ENCODE data around the gene GRM8. TPM values are rescaled to one million over a fixed set of nuclear protein-coding genes. Genes with fewer than 3 reads are reported as not detected.

Gene GRM8
- 1.5 TPM in 2 replicates for polyA plus RNA-seq
- polyA minus RNA-seq, result 5.6 and 6.6 TPM in 2 replicates

DNA sequence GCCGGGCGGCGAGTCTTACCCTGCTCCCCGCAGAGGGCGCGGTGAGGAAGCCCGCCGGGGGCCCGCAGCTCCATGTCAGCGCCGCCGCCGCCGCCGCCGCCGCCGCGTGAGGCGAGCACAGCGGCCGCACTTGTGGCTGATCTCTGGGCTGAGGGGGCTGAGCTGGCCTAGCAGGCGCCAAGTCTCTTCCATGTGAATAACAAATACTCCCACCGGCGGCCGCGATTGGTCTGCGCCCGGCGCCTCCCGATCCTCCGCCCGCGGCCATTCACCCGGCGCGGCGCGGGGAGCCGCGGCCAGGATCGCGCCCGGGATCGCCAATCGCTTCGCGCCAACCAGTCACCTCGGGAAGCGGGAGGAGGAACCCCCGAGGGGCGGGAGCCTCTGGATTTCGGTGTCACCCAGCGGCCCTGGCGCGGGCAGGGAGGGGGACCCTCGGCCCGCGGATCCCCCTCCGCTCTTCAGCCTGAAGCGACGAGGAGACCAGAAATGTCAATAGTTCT, at the start of gene GRM8:
GRM8 (minus strand) TSS at position 164 of the 503 bp plus-strand sequence.
- Histone ChIP-seq H3K27me3 (ENCODE audit: insufficient read depth, low read depth, low read length) (peaks cover 42% of the 10 kb centered on the region), H3K36me3 (ENCODE audit: insufficient read depth, low read length) (no peaks in the 10 kb centered on the region), H3K4me2 (ENCODE audit: low read length) (peak within 1 kb of the TSS; percentile 100), H2AFZ (ENCODE audit: low read depth, low read length) (peak within 1 kb of the TSS; percentile 41), H3K9ac (ENCODE audit: low read length) (peak within 1 kb of the TSS; percentile 51), H3K4me3 (ENCODE audit: low read length) (peak within 1 kb of the TSS; percentile 89), H3K9me3 (ENCODE audit: low read length) (no peaks in the 10 kb centered on the region), H3K9me2 (ENCODE audit: insufficient read depth, low read length) (no peaks in the 10 kb centered on the region), H4K20me1 (ENCODE audit: insufficient read depth) (no peaks in the 10 kb centered on the region), H3K27ac (ENCODE audit: low read length) (no peak within 1 kb of the TSS), H3K79me2 (replicated peaks; ENCODE audit: insufficient read depth, low read length) (no peaks in the 10 kb centered on the region), H3F3A (ENCODE audit: insufficient read depth, low read length, poor library complexity, severe bottlenecking) (no peaks in the 10 kb centered on the region)
- TF ChIP-seq, protein P1, sequence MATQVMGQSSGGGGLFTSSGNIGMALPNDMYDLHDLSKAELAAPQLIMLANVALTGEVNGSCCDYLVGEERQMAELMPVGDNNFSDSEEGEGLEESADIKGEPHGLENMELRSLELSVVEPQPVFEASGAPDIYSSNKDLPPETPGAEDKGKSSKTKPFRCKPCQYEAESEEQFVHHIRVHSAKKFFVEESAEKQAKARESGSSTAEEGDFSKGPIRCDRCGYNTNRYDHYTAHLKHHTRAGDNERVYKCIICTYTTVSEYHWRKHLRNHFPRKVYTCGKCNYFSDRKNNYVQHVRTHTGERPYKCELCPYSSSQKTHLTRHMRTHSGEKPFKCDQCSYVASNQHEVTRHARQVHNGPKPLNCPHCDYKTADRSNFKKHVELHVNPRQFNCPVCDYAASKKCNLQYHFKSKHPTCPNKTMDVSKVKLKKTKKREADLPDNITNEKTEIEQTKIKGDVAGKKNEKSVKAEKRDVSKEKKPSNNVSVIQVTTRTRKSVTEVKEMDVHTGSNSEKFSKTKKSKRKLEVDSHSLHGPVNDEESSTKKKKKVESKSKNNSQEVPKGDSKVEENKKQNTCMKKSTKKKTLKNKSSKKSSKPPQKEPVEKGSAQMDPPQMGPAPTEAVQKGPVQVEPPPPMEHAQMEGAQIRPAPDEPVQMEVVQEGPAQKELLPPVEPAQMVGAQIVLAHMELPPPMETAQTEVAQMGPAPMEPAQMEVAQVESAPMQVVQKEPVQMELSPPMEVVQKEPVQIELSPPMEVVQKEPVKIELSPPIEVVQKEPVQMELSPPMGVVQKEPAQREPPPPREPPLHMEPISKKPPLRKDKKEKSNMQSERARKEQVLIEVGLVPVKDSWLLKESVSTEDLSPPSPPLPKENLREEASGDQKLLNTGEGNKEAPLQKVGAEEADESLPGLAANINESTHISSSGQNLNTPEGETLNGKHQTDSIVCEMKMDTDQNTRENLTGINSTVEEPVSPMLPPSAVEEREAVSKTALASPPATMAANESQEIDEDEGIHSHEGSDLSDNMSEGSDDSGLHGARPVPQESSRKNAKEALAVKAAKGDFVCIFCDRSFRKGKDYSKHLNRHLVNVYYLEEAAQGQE (IDR thresholded peaks at IDR 0.05; ENCODE audit: borderline replicate concordance), result no peak
- TF ChIP-seq EP300 (conservative IDR thresholded peaks at IDR 0.05; ENCODE audit: poor library complexity, severe bottlenecking) (no peak), TAF1 (IDR thresholded peaks at IDR 0.05; ENCODE audit: low read depth) (no peak), POLR2AphosphoS5 (IDR thresholded peaks at IDR 0.05) (no peak), RAD21 (conservative IDR thresholded peaks at IDR 0.05) (peak; percentile 29), SMC3 (conservative IDR thresholded peaks at IDR 0.05; ENCODE audit: poor library complexity) (peak; percentile 60)
- TF ChIP-seq, protein P2, sequence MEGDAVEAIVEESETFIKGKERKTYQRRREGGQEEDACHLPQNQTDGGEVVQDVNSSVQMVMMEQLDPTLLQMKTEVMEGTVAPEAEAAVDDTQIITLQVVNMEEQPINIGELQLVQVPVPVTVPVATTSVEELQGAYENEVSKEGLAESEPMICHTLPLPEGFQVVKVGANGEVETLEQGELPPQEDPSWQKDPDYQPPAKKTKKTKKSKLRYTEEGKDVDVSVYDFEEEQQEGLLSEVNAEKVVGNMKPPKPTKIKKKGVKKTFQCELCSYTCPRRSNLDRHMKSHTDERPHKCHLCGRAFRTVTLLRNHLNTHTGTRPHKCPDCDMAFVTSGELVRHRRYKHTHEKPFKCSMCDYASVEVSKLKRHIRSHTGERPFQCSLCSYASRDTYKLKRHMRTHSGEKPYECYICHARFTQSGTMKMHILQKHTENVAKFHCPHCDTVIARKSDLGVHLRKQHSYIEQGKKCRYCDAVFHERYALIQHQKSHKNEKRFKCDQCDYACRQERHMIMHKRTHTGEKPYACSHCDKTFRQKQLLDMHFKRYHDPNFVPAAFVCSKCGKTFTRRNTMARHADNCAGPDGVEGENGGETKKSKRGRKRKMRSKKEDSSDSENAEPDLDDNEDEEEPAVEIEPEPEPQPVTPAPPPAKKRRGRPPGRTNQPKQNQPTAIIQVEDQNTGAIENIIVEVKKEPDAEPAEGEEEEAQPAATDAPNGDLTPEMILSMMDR (IDR thresholded peaks at IDR 0.05; ENCODE audit: poor library complexity, severe bottlenecking), result peak; percentile 3

DNA sequence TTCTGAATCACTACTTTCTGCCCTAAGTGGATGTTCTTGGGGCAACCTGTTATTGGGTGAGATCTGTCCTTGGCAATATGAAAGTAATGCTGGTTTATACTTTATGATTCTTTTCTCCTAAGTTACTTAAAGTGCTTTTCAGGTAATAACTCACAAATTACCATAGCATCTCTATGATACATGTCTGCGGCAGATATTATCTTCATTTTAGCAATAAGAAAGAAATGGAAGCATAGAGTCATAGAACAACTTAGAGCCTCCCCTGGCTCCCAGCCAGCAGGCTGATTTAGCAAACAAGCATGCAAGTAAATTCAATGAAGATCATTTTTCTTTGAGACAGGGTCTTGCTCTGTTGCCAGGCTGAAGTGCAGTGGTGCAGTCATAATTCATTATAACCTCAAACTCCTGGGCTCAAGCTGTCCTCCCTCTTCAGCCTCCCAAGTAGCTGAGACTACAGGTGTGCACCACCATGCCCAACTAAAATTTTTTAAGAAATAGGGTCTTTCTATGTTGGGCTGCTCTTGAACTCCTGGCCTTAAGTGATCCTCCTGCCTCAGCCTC, 38.1 kb upstream of the GRM8 start:
- Histone ChIP-seq H3K9me3 (ENCODE audit: low read length) (no peaks in the 10 kb centered on the region), H3K9me2 (ENCODE audit: insufficient read depth, low read length) (no peaks in the 10 kb centered on the region), H3K79me2 (replicated peaks; ENCODE audit: insufficient read depth, low read length) (no peaks in the 10 kb centered on the region), H4K20me1 (ENCODE audit: insufficient read depth) (no peaks in the 10 kb centered on the region), H2AFZ (ENCODE audit: low read depth, low read length) (no peak overlapping the region), H3K36me3 (ENCODE audit: insufficient read depth, low read length) (no peaks in the 10 kb centered on the region), H3K9ac (ENCODE audit: low read length) (no peak overlapping the region), H3K4me2 (ENCODE audit: low read length) (no peak overlapping the region), H3K27ac (ENCODE audit: low read length) (no peak overlapping the region), H3K4me3 (ENCODE audit: low read length) (no peak overlapping the region), H3K27me3 (ENCODE audit: insufficient read depth, low read depth, low read length) (no peaks in the 10 kb centered on the region), H3F3A (ENCODE audit: insufficient read depth, low read length, poor library complexity, severe bottlenecking) (no peaks in the 10 kb centered on the region)
- TF ChIP-seq SMC3 (conservative IDR thresholded peaks at IDR 0.05; ENCODE audit: poor library complexity), result no peak
- TF ChIP-seq EZH2 (IDR thresholded peaks at IDR 0.05; ENCODE audit: borderline replicate concordance, insufficient read depth, low read length, poor library complexity, severe bottlenecking), result no peak
- TF ChIP-seq TAF1 (IDR thresholded peaks at IDR 0.05; ENCODE audit: low read depth), result no peak
- TF ChIP-seq EP300 (conservative IDR thresholded peaks at IDR 0.05; ENCODE audit: poor library complexity, severe bottlenecking), result no peak
- TF ChIP-seq MXI1 (conservative IDR thresholded peaks at IDR 0.05; ENCODE audit: poor library complexity, severe bottlenecking), result no peak
- TF ChIP-seq, protein P1 (IDR thresholded peaks at IDR 0.05; ENCODE audit: borderline replicate concordance), result no peak
- TF ChIP-seq POLR2AphosphoS5 (IDR thresholded peaks at IDR 0.05), result no peak
- TF ChIP-seq, protein P2 (IDR thresholded peaks at IDR 0.05; ENCODE audit: poor library complexity, severe bottlenecking), result no peak
- TF ChIP-seq RAD21 (conservative IDR thresholded peaks at IDR 0.05), result no peak

Data from neural cell (in vitro differentiated cells).